HCT116 (cell line): ENCODE data around the gene IQSEC3. TPM values are rescaled to one million over a fixed set of nuclear protein-coding genes. Genes with fewer than 3 reads are reported as not detected.

Source experiments
- ATAC-seq: fragments of 200-7000 bp; cut with Tn5 transposase; 2 replicates; pipeline ENCODE4 v1.9.1; 2020; ENCODE audit warnings: mild to moderate bottlenecking, moderate library complexity
- BruUV-seq: library from RNA; stranded (reverse); fragments of 400-500 nt; replicated peaks from 2 replicates; lab custom pipeline; 2021; lab: Mats Ljungman, UMichigan
- CTCF ChIA-PET: fragments of 300-600 bp; sonication (Branson Sonifier 250); formaldehyde crosslinking; loops from one replicate; lab custom pipeline; 2021; ENCODE audit warnings: antibody characterized with exemption; lab: Charles Lee
- POLR2A ChIA-PET: fragments of 300-600, 350-600 bp; sonication (Branson Sonifier 250); formaldehyde crosslinking; loops from one replicate; lab custom pipeline; 2021; ENCODE audit warnings: antibody characterized with exemption; lab: Charles Lee
- RAD21 ChIA-PET, 2 experiments: fragments of 300-600 bp; sonication (Branson Sonifier 250); formaldehyde crosslinking; loops; one replicate each; lab custom pipeline; 2023; ENCODE audit warnings: low total read pairs in 2 of 2; ENCODE audit not compliant: uncharacterized antibody in 2 of 2, unreplicated experiment in 2 of 2, low non-redundant PET in 1 of 2; lab: Charles Lee
- DNase-seq: peaks from one replicate; pipeline ENCODE4 v3.0.0-alpha.2; 2010; ENCODE audit warnings: low read depth, low spot score
- H2AFZ ChIP-seq: fragments of 200-600 bp; shearing (Covaris generic), sonication (generic); 2 replicates; pipeline ENCODE4 v1.6.1; 2017; ENCODE audit warnings: low read depth, mixed run types, mixed read lengths, antibody characterized with exemption, low read length; ENCODE audit not compliant: poor library complexity, severe bottlenecking
- H3K27ac ChIP-seq: 2 replicates; pipeline ENCODE4 v1.5.1; 2012; ENCODE audit warnings: low read depth, low read length
- H3K27me3 ChIP-seq: fragments of 200-600 bp; sonication (generic); 2 replicates; pipeline ENCODE4 v1.6.1; 2016; ENCODE audit warnings: mixed run types, low read length, mixed read lengths; ENCODE audit not compliant: insufficient read depth
- H3K36me3 ChIP-seq, 2 experiments: fragments of 200-500 bp in 1 of 2; fragments of 200-600 bp in 1 of 2; sonication (Bioruptor generic) in 1 of 2; sonication (generic) in 1 of 2; 2 replicates each; pipeline versions ENCODE4 v1.5.1 to v1.6.1; 2014 to 2016; ENCODE audit warnings: low read length in 2 of 2, inconsistent platforms in 1 of 2, mixed read lengths in 1 of 2, mixed run types in 1 of 2; ENCODE audit not compliant: insufficient read depth in 2 of 2, control insufficient read depth in 1 of 2
- H3K4me1 ChIP-seq, 2 experiments: fragments of 200-600 bp in 1 of 2; sonication (generic) in 1 of 2; 2 replicates each; pipeline versions ENCODE4 v1.5.1 to v1.6.1; 2012 to 2017; ENCODE audit warnings: low read length in 2 of 2, inconsistent platforms in 1 of 2, mild to moderate bottlenecking in 1 of 2, mixed read lengths in 1 of 2, mixed run types in 1 of 2, moderate library complexity in 1 of 2; ENCODE audit not compliant: insufficient read depth in 2 of 2, control insufficient read depth in 1 of 2
- H3K4me2 ChIP-seq: fragments of 200-600 bp; sonication (generic); 2 replicates; pipeline ENCODE4 v1.6.1; 2017; ENCODE audit warnings: mixed run types, low read length, mixed read lengths
- H3K4me3 ChIP-seq, 2 experiments: fragments of 200-600 bp in 1 of 2; sonication (generic) in 1 of 2; replicated peaks in 1 of 2; 2 replicates each; pipeline ENCODE4 v1.5.1; 2011 to 2016; ENCODE audit warnings: low read length in 2 of 2, control low read depth in 1 of 2, low read depth in 1 of 2, mild to moderate bottlenecking in 1 of 2, mixed read lengths in 1 of 2, mixed run types in 1 of 2
- H3K79me2 ChIP-seq: fragments of 200-600 bp; sonication (generic); 2 replicates; pipeline ENCODE4 v1.6.1; 2017; ENCODE audit warnings: mild to moderate bottlenecking, mixed run types, low read length, moderate library complexity, mixed read lengths; ENCODE audit not compliant: insufficient read depth
- H3K9ac ChIP-seq: fragments of 200-600 bp; sonication (generic); 2 replicates; pipeline ENCODE4 v1.6.1; 2016; ENCODE audit warnings: low read length, mixed read lengths
- H3K9me2 ChIP-seq: fragments of 200-600 bp; sonication (generic), shearing (Covaris generic); 2 replicates; pipeline ENCODE4 v1.6.1; 2017; ENCODE audit warnings: mixed run types, mild to moderate bottlenecking, moderate library complexity; ENCODE audit not compliant: insufficient read depth
- H3K9me3 ChIP-seq, 2 experiments: fragments of 200-500 bp in 1 of 2; fragments of 200-600 bp in 1 of 2; sonication (Bioruptor generic) in 1 of 2; sonication (generic) in 1 of 2; 2 replicates each; pipeline ENCODE4 v1.6.1; 2014 to 2017; ENCODE audit warnings: low read length in 2 of 2, mixed read lengths in 2 of 2, inconsistent platforms in 1 of 2, low read depth in 1 of 2, mild to moderate bottlenecking in 1 of 2, mixed run types in 1 of 2, moderate library complexity in 1 of 2; ENCODE audit not compliant: control insufficient read depth in 1 of 2, insufficient read depth in 1 of 2
- H4K20me1 ChIP-seq: fragments of 200-600 bp; sonication (generic), shearing (Covaris generic); 2 replicates; pipeline ENCODE4 v1.6.1; 2017; ENCODE audit warnings: mixed run types, mild to moderate bottlenecking, moderate library complexity; ENCODE audit not compliant: insufficient read depth
- CTCF ChIP-seq, 3 experiments: fragments of 200-600 bp in 1 of 3; sonication (generic) in 1 of 3; IDR thresholded peaks in 2 of 3; conservative IDR thresholded peaks in 1 of 3; 2 replicates each; pipeline ENCODE4 v1.5.1; 2012 to 2017; ENCODE audit warnings: low read depth in 2 of 3, low read length in 2 of 3, antibody characterized with exemption in 1 of 3, borderline replicate concordance in 1 of 3, control low read depth in 1 of 3, mild to moderate bottlenecking in 1 of 3, mixed read lengths in 1 of 3, mixed run types in 1 of 3, moderate library complexity in 1 of 3; ENCODE audit not compliant: insufficient read depth in 1 of 3
- EZH2 ChIP-seq: fragments of 200-600 bp; sonication (generic); IDR thresholded peaks from 2 replicates; pipeline ENCODE4 v1.6.1; 2017; ENCODE audit warnings: antibody characterized with exemption, mixed run types
- JUND ChIP-seq: IDR thresholded peaks from 2 replicates; pipeline ENCODE4 v1.6.1; 2012
- POLR2A ChIP-seq: IDR thresholded peaks from 2 replicates; pipeline ENCODE4 v1.7.0; 2011; ENCODE audit warnings: borderline replicate concordance; ENCODE audit not compliant: insufficient read depth, insufficient read length; ENCODE audit errors: extremely low read depth
- RAD21 ChIP-seq: IDR thresholded peaks from 2 replicates; pipeline ENCODE4 v1.6.1; 2012; ENCODE audit warnings: low read depth, mild to moderate bottlenecking
- REST ChIP-seq: IDR thresholded peaks from 2 replicates; pipeline ENCODE4 v1.6.1; 2012; ENCODE audit warnings: low read depth
- SIN3A ChIP-seq: IDR thresholded peaks from 2 replicates; pipeline ENCODE4 v1.6.1; 2012; ENCODE audit warnings: low read depth
- SP1 ChIP-seq: IDR thresholded peaks from 2 replicates; pipeline ENCODE4 v1.6.1; 2012; ENCODE audit warnings: low read depth
- TCF7L2 ChIP-seq: IDR thresholded peaks from 2 replicates; pipeline ENCODE4 v1.7.0; 2011; ENCODE audit warnings: borderline replicate concordance, inconsistent platforms; ENCODE audit not compliant: insufficient read depth, insufficient read length; ENCODE audit errors: extremely low read depth
- ZNF274 ChIP-seq: fragments of 200-500 bp; sonication (Bioruptor generic); IDR thresholded peaks from 2 replicates; pipeline ENCODE4 v1.6.1; 2014; ENCODE audit warnings: mild to moderate bottlenecking, low read depth, low read length, inconsistent platforms
- intact Hi-C: fragments of 100-400 bp; cut with micrococcal nuclease; formaldehyde crosslinking; loops from 2 replicates; pipeline ENCODE4 v1.10.0; 2022
- total RNA-seq: library from RNA; stranded (reverse); gene quantifications from one replicate; pipeline ENCODE4 v1.2.1, GENCODE V29; 2021; ENCODE audit not compliant: unreplicated experiment
- TF ChIP-seq, protein P1 (sequence below): IDR thresholded peaks from 2 replicates; pipeline ENCODE4 v1.6.1; 2012

The IQSEC3 gene
- total RNA-seq, 1 experiment from 2014 or later = not detected

- no peak for TF ChIP-seq SP1
- TF ChIP-seq JUND = no peak
- no peak for TF ChIP-seq REST
- TF ChIP-seq POLR2A = no peak
Measured at GRCh38 chr12:218728-219590, 152.4 kb downstream of the IQSEC3 start (continued).

DNA sequence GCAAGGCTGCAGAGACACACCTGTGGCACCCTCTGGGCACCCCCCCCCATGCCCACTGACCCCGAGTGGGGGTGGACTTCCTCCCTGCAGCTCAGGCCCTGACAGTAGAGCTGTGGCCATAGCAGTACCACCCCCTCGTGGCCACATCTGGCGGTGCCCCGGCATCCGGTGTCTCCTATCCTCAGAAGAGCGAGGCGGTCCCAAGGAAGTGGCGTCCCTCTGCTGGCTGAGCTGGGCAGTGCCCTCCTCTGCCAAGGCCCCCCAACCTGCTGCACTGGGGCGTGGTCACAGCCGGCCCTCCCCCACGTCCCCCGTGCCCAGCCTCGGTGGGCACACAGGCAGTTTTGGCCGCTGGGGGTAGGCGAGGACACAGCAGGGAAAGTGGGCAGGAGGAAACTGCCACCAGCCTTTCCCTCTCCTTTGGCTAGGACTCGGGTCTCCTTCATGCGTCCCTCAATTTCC lies 153.4 kb downstream of the IQSEC3 start:
- BruUV-seq = no TSS peak
- Histone ChIP-seq H3K79me2 (no peaks in the 10 kb centered on the region), H3K27me3 (no peaks in the 10 kb centered on the region), H3K4me1 (peaks cover 0 to 6% of the 10 kb centered on the region in 2 experiments; a peak in 1 of 4 replicates), H3K9me2 (no peaks in the 10 kb centered on the region), H3K36me3 (no peaks in the 10 kb centered on the region), H4K20me1 (no peaks in the 10 kb centered on the region), H3K9me3 (no peaks in the 10 kb centered on the region), H2AFZ (no peak overlapping the region), H3K4me3 (no peak overlapping the region), H3K4me2 (peak overlapping the region; percentile 19; the same call in 1 of the 2 replicates), H3K27ac (no peak overlapping the region), H3K9ac (no peak overlapping the region)
- TF ChIP-seq SIN3A (no peak), POLR2A (no peak), ZNF274 (no peak), TCF7L2 (no peak), SP1 (no peak), RAD21 (peak; percentile 88), CTCF (IDR thresholded peaks at IDR 0.05 in 2 of 3, conservative IDR thresholded peaks at IDR 0.05 in 1 of 3; ENCODE audit: borderline replicate concordance in 1 of 3, insufficient read depth in 1 of 3, low read depth in 2 of 3, low read length in 2 of 3) (peak; percentile 94 to 99 (median 98)), EZH2 (no peak)
- TF ChIP-seq, protein P1, sequence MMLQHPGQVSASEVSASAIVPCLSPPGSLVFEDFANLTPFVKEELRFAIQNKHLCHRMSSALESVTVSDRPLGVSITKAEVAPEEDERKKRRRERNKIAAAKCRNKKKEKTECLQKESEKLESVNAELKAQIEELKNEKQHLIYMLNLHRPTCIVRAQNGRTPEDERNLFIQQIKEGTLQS = no peak
- intact Hi-C loops = no loop called here
- ATAC-seq = peak; percentile 99
- ChIA-PET RAD21 (no interaction called here), CTCF (interaction anchor here (0.6 to 1.9 kb wide), 7 partner anchors 8 to 112 kb away, joined by 3 to 7 read pairs (median 5); no protein-coding TSS in a partner anchor), POLR2A (interaction anchor here (0.7 kb wide), 1 partner anchor 31 kb away, joined by 3 read pairs; no protein-coding TSS in a partner anchor)
- peak; percentile 73 for DNase-seq
